Mesenteric fat pad (tissue), 1 donor: Measurements from ENCODE around the gene CDKN2AIP. TPM values are rescaled to one million over a fixed set of nuclear protein-coding genes. Genes with fewer than 3 reads are reported as not detected.

Source experiments
- DNase-seq: peaks from one replicate; pipeline ENCODE4 v3.0.0-alpha.2; 2020; ENCODE audit warnings: low spot score
- long read RNA-seq: library from polyadenylated mRNA; unstranded; transcript quantifications from one replicate; pipeline ENCODE4 v2.0.0, GENCODE V29; 2020
- total RNA-seq: library from RNA; stranded (reverse); fragmentation: NEBNext Ultra II Directional; extraction: Animal tissue kit (Norgen Biotek cat#: 25700); gene quantifications from one replicate; pipeline ENCODE4 v1.2.1, GENCODE V29; 2021
- donor health status: DM: yes; HTN: yes; CAD: no.

The CDKN2AIP gene, protein sequence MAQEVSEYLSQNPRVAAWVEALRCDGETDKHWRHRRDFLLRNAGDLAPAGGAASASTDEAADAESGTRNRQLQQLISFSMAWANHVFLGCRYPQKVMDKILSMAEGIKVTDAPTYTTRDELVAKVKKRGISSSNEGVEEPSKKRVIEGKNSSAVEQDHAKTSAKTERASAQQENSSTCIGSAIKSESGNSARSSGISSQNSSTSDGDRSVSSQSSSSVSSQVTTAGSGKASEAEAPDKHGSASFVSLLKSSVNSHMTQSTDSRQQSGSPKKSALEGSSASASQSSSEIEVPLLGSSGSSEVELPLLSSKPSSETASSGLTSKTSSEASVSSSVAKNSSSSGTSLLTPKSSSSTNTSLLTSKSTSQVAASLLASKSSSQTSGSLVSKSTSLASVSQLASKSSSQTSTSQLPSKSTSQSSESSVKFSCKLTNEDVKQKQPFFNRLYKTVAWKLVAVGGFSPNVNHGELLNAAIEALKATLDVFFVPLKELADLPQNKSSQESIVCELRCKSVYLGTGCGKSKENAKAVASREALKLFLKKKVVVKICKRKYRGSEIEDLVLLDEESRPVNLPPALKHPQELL
- 8.1 TPM for total RNA-seq
- long read RNA-seq, transcript CDKN2AIP-203 (3 exons, 2,721 nt) = major isoform, 11 of 19 reads
- long read RNA-seq, transcript CDKN2AIP-201 (3 exons, 2,646 nt) = minor isoform, 7 of 19 reads
- long read RNA-seq, partial matches to known transcripts = 0 of 19 reads
- long read RNA-seq, other reads (novel, unspliced or antisense) = 1 of 19 reads

DNA sequence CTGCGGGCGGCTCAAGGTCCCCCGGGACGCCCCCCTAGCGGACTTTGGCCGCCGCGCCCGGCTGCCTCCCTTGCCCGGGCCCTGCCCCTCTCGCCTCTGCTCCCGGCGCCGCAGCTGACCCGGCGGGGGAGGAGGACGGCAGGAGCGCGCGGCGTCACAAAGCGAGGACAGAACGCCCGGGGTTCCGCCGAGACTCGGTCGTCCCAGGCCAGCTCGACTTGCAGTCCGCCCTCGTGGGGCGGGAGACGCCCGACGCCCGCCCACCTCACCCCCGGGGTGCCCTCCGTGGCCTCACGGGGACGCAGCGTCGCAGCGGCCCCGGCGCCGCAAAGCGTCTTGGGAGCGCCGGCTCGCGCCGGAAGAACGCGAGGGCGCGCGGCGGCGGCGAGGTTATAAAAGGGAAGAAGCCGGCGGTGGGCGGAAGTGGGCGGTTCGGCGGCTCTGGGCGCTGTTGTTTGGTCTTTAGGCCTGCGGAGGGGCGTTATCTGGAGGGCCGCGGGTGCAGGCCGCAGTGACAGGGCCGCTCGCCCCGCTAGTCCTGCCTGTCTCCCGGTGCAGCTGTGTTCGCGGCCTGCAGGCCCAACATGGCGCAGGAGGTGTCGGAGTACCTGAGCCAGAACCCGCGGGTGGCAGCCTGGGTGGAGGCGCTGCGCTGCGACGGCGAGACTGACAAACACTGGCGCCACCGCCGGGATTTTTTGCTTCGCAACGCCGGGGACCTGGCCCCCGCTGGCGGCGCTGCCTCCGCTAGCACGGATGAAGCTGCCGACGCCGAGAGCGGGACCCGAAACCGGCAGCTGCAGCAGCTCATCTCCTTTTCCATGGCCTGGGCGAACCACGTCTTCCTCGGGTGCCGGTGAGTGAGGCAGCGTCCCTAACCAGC, at the start of gene CDKN2AIP:
Gene CDKN2AIP, plus strand, starts transcription at position 423 of the 883 bp plus-strand sequence. Its CDS starts 162 bp downstream, at position 585.
- DNase-seq = peak; percentile 98

DNA sequence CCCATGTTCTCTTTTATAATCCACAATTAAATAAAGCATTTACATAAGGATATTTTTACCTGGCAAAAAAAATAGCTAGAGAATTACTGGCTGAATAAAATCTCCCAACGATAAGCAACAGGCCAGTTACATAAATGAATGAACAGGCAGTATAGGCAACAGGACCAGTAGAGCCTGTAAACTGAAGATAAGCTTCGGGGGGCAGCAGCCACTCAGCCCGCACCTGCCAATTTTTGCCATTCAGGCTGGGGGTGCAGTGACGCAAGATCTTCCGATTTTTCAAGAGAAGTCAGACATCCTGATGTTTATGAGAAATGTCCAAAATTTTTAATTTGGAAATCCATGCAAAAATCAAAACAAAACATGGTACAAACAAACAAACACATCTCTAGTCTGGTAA, 49.0 kb upstream of the CDKN2AIP start:
- peak; percentile 18 for DNase-seq

DNA sequence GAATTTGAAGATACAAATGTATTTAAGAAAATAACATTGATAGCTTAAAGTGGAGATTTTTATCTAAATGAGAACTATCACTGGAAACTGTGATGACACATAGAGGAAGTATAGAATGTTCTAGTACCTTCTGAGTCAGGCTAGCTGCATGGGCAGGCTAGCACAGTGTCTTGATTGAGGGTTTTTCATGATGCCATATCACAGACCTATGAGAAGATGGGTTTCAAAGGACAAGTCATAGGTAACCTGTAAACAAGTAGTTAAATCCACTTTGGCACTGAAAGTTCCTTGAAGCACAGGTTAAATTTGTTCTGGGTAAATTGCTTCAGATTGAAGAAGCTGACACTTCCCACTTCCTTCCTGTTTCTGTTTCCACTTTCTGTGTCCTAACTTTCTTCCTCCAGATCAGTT, 48.2 kb upstream of the CDKN2AIP start:
- no peak for DNase-seq

DNA sequence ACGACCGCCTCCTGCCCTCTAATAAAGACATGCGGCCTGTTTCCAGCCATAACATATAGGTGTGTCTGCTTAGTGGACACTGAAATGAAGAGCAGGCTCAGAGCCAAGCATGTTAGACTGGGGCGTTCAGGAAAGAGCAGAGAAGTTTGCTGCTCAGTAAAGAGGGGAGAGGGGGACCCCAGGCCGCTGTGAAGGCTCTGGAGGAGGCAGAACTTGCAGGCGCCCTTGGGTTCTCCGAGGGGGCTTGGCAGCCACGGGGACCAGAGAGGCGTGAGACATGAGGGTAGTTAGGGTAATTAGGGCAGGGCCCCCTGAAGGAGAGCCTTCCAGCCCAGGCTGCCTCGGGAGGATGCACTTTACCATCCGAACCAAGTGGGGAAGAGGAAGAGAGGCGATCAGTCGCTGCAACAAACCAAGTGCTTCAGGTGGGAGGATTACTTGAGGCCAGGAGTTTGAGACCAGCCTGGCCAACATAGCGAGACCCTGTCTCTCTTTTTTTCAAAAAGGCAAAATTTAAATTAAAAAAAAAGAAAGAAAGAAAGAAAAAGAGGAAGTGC, 46.6 kb upstream of the CDKN2AIP start:
- DNase-seq = peak; percentile 41

DNA sequence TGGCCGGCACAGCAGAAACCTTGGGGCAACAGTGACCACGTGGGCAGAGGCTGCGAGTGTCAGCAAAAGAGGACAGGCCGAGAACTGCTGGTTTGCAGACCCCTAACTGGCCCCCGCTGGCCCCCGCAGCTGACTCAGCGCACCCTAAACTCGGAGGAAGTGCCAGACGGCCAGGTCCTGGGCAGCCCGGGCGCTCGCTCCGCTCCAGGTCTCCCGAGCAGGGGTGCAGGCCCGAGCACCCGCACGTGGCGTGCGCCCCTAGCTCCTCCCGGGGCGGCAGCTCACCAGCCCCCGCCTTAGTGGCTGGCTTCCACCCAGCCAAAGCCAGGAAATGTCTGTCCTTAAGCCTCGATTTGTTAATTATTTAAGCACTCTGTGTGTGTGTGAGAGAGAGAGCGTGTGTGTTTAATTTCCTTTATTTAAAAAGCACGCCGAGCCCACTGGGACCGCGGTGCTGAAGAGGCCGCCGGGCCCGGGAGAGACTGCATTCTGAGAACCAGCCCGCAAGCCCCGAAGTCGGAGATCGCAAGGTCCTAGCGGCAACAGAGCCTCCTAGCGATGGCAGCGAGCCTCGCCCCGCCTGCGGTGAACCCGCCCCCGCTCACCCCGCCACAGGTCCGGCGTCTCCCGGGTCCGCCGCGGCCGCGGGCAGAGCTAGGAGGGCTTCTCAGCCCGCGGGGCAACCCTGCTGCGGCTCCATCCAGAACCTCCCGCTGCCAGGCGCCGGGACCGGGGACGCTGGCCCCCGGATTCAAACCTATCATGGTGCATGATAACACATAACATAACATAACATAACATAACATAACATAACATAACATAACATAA, 45.9 kb upstream of the CDKN2AIP start:
- peak; percentile 89 for DNase-seq

DNA sequence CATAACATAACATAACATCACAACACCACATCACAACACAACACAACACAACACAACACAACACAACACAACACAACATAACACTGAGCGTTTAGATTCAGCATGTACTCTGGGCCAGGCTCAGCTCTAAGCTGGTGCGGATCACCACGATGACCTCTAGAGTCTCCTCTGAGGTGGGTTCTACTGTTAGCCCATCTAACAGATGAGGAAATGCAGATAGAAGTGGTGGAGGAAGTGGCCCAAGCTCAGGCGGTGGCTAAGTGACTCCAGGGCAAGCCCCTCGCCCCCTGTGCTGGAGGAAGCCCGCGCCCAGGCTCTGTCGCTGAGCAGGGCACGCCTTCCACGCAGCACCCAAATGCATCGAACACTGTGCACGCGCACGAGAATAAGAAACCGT, 45.3 kb upstream of the CDKN2AIP start:
- DNase-seq = no peak

DNA sequence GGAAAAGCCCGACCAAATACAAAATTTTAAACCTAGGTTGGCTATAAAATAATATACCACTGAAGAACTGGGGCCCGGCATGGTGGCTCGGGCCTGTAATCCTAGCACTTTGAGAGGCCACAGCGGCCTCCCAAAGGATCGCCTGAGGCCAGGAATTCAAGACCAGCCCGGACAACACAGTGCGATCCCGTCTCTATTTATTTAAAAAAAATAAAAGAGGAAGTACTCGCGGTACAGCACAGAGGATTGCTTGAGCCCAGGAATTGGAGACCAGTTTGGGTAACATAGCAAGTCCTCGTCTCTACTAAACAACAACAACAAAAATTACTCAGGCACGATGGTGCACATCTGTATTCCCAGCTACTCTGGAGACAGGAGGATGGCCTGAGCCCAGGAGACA, 44.8 kb upstream of the CDKN2AIP start:
- DNase-seq = no peak

DNA sequence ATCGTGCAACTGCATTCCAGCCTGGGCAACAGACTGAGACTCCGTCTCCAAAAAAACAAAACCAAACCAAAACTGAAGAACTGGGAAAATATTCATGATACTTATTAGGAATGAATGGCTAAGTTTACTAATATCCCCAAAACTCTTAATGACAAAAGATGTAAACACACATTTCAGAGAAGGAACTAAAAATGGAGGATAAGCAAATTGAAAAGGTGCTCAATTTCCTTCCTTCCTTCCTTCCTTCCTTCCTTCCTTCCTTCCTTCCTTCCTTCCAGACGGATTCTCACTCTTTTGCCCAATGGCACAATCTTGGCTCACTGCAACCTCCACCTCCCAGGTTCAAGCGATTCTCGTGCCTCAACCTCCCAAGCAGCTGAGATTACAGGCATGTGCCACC, 44.4 kb upstream of the CDKN2AIP start:
- no peak for DNase-seq

DNA sequence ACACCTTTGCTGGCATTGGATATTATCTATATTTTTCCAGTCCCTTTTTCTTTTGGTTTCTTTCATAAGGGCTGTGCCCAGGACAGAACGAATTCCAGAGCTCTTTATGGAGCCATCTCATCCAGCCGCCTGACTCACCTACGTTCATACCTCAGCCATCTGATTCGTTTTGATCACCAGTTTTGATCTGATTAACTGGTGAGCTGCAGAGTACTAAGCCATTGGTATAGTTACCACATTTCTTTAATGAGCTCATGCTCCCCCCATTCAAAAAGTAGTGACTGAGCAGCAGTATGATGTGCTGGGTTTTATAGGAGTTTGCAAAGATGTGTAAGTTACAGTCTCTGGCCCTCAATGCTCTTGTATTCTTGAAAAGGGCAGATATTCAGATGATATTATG, 43.0 kb upstream of the CDKN2AIP start:
- DNase-seq = no peak

DNA sequence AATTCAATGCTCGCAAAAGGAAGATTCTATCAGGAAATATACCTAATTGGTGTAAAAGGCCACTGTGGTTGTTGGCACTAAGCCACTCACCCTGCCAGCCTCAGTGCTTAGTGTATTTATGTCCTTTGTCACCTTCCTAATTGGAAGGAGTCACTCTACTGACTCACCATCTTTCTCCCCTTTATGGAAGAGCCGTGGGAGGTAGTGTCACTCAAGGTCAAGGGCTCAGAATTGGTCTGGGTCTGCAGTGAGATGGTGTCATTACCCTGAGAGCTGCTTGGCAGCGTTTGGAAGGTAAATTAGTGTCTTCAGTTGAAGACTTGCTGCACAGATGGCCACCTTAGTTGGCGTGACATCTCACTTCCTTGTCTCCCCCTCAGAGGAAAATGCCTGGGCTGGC, 41.7 kb upstream of the CDKN2AIP start:
- DNase-seq = no peak

DNA sequence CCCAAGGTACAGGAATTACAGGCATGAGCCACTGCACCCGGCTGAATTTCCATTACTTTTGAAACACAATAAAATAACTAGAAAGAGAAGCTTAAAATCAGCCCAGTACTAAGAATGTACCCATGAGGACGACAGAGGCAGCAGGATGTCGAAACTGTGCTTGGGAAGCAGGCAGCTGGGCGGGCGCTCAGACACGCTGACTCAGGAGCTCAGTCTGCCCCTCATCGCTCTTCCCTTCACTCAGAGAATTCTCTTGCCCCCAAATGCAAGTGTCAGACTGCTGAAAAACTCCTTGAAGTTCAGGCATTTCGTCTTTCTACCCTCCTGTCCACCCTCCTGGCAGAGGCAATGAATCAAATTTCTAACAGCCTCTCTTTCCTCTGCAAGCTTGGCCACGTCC, 41.0 kb upstream of the CDKN2AIP start:
- DNase-seq = no peak

DNA sequence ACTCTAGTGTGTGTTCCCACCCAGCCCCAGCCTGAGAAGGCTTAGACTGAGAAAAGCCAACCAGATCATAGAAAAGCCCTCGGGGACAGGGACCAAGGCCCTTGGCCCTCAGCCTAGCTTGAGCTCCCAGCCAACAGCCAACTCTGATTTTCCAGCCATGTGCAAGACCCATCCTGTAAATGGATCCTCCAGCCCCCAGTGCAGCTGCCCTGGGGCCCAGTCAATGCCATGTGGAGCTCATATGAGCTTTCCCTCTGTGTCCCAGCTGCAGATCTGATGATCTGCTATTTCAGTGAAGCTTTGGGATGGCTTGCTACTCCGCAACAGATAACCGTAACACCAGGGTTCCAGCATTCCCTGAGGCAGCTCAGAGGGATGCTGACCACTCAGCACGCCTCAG, 40.5 kb upstream of the CDKN2AIP start:
- peak; percentile 62 for DNase-seq

DNA sequence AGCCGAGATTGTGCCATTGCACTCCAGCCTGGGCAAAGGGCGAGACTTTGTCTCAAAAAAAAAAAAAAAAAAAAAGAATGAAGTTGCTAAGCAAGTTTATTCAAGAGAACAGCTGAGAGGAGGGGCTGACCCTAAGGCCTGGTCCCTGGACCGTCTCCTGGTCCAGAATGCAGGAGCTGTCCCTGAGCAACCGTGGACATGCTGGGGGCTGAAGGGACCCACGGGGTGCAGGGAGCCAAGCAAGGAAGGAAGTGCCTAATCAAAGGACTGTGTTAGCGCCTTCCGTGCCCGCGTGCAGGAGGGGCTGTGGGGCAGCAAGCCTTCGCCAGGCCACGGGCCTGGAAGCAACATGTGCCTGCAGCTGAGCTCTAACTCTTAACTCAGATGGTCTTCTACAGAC, 39.1 kb upstream of the CDKN2AIP start:
- no peak for DNase-seq

DNA sequence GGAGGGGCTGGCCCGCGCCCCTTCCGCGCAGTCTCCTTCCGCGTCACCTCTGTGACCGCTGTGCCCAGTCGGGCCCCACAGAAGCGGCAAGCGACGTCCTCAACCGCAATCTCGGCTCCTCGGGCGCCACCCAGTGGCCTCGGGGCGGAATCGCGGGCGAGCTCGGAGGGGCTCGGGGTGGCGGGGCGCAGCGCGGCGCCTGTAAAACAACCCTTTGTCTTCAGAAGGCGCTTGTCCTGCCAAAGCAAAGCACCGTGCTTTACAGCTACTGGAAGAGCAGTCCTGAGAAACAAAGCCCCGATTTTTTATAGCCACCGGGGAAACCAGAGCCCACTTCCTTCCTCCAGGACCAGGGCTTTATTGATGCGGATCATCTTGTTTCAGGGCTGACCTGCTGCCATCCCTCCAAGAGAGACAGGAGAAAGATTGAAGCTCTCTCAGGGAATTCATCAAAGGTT, 37.3 kb upstream of the CDKN2AIP start:
- DNase-seq = peak; percentile 96

DNA sequence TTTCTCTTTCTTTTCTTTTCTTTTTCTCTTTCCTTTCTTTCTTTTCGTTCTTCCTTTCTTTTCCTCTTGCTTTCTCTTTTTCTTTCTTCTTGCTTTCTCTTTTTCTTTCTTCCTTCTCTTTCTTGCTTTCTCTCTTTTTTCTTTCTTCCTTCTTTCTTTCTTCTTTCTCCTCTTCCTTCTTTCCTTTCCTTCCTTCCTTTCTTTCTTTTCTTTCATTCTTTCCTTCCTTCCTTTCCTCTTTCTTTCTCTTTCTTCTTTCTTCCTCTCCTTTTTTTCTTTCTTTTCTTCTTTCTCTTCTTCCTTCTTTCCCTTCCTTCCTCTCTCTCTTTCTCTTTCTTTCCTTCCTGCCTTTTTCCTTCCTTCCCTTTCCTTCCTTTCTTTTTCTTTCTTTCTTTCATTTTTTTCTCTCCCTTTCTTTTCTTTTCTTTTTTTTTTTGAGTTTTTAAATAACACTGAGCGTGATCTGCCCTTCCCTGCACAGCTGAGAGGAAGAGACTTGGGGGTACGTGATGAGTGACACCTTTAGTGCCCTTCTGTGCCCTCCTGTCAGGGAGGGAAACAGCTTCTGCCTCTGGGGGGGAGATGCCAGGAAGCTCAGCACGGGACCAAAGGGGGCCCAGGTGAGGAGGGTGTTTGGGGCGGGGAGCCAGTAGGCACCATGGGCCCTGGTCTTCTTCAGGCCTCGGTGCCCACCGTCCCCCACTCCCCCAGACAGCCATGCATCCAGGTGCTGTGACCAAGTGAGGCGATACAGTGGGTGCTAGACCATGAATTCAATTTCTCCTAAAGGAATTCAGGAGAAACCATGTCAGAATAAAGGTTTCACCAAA, 36.6 kb upstream of the CDKN2AIP start:
- DNase-seq = no peak

DNA sequence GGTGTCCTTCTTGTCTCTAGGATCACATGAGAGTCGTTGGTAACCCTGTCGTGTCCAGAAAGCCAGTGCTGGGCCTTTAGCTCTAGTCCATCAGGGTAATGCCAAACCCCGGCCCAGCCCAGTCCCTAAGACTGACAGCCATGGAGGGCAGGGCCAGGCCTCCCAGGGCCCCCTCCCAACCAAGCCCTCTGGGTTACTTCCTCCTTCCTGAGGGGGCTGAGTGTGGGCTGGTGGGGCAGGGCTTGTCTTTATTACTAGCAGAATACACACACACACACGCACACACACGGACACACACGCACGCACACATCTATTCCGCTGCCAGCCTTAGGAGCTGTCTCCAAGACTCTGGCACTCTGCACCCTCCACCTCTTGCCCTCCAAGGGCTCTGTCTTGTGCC, 35.6 kb upstream of the CDKN2AIP start:
- DNase-seq = peak; percentile 37

DNA sequence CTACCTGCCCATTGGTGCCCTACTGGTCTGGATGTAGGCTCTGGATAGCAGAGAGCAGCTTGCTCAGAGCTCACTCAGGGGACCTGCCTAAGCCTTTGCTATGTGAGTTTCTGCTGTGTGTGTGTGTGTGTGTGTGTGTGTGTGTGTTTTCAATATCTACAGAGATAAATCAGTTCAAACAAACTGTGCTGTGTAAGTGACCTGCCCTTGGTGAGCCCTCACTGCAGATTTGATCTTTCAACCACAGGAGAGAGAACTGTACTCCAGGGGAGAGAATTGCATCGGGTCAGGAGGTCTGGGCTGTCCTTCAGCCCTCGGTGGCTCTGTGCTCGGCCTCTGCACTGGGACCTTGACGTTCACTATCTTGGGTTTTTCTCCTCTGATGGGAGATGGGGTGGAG, 35.0 kb upstream of the CDKN2AIP start:
- no peak for DNase-seq

DNA sequence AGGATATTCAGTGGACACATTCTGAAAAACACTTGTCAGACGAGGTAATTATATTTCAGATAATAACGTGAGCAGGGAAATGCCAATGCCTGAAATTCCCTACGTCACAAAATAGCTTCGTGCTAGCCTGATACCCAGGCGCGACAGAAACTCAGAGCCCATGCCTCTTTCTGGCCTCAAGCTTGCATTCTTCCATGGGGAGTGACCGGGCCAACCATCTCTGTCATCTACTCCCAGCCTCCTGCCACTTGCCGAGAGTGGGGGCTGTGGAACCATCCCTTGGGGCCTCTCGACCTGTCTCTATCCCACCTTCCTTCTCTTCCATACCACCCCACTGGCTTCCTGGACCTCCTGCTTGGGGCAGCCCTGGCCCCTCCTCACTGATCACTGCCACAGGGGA, 34.5 kb upstream of the CDKN2AIP start:
- DNase-seq = peak; percentile 55

DNA sequence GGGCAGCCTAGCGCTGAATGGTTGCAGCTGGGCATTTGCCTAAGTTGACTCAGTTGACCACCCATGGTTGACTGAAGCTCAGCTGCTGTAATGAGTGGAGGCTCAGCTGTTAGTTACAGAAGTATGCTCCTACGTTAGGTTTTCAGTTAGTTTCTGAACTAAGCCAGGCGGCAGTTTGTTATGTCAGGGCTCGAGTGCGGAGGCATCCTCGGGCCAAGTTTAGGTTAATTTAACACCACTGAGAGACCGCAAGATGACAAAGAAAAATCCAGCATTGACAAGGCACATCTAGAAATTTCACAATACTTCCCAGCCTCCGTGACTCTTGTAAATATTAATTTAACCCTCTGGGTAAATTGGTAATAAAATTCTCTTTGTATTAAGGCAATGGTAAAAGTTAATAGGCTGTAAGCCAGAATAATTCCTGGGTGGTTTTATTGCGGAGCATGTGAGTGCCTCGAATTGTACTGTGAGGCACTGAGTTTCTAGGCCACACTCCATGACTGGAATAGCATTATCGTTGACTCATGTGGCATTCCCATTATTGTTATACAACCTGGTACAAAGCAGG, 33.1 kb upstream of the CDKN2AIP start:
- peak; percentile 39 for DNase-seq
